ENCODE results near the gene PPP1R12C.

- TF ChIP-seq POLR2A (IDR thresholded peaks at IDR 0.05; ENCODE audit: low read length) = no peak
- no peak for TF ChIP-seq GATA1 (IDR thresholded peaks at IDR 0.05; ENCODE audit: low read depth, low read length)
Observed at GRCh38 chr19:55161571-55162322, 44.3 kb upstream of the PPP1R12C start.
